DMS153 treated with DMSO at 0.1 percent for 48 hours (cell line): Measurements from ENCODE around the gene NDUFB10.
"Not testable (repeated sequence)": the region's sequence is repeated elsewhere in the genome, so short reads cannot be mapped to it uniquely, and the experiment has no call there.

Source experiments
- DNase-seq: peaks from one replicate; lab custom pipeline; 2025; ENCODE audit not compliant: unreplicated experiment; lab: John Stamatoyannopoulos, UW

Gene NDUFB10

DNA sequence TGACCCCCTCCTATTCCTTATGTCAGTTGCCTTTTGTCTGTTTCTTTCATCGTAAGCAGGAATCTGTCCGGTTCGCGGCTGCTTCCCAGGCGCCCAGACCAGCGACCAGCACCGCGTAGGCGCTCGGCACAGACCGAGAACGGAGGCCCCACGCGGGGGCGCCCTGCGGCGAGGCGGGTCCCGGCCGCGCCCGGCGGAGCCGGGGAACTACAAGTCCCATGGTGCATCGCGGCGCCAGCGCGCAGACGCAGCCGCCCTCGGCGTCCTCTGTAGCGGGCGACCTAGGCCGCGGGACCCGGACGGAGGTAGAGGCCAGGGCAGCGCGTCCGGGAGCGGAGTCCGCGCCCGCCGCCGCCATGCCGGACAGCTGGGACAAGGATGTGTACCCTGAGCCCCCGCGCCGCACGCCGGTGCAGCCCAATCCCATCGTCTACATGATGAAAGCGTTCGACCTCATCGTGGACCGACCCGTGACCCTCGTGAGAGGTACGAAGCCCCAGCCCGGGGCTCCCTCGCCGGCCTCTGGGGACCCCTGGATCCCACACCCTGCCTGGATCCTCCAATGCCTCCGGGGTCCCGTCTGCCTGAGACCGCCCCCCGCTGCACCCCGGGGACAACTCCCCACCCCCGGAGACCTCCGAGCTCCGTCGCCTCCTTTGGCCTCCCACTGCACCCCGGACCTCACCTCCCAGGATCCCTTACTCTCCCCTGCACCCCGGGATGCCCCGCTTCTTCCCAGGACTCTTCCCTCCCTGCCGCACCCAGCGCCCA, at the start of gene NDUFB10:
Gene NDUFB10 (plus strand): TSS at position 270 of the 771 bp plus-strand sequence. CDS start 87 bp downstream, at position 357.
- DNase-seq: peak; percentile 72

- DNase-seq: peak; percentile 74
Observed at GRCh38 chr16:1909561-1910231, 49.6 kb upstream of the NDUFB10 start.

- DNase-seq: no peak
Observed at GRCh38 chr16:1911467-1912214, 47.7 kb upstream of the NDUFB10 start.

GRCh38 chr16:1912215-1912543, 47.2 kb upstream of the NDUFB10 start:
- DNase-seq: no peak

DNA sequence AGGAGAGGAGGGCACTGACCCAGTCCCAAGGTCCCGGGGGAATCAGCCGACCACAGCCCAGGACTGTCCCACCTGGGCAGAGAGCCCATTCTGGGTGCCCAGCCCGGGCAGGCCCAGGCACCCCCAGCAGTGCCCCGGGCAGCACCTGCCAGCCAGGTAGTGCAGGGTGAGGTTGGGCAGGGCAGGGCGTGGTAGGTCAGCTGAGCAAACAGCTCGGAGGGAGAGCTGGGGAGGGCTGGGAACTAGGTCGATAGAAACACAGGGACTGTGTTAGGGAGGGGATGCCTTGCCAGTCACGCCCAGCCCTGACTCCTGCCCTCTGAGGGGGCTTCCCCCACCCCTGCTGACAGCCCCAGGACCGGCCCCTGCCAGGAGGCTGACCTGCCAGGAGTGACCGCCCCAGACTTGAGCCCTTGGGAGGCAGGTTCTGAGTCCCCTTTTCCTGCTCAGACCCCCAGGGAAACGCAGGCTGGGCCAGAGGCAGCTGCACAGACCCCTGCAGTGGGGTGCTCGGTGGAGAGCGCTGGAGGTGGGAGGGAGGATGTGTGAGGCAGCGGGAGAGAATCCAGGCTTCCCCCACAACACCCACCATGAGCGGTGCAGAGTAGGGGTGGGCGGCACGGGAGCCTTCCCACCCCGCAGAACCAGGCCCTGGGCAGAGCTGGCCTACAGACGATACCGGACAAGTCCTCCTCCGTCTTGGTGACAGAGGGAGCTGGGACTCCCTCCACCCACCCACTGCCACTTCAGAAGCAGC, 45.8 kb upstream of the NDUFB10 start:
- DNase-seq: peak; percentile 87

GRCh38 chr16:1914084-1914608, 45.2 kb upstream of the NDUFB10 start:
- DNase-seq: no peak

GRCh38 chr16:1914988-1915387, 44.4 kb upstream of the NDUFB10 start:
- no peak for DNase-seq

- DNase-seq: no peak
Observed at GRCh38 chr16:1915732-1916639, 43.4 kb upstream of the NDUFB10 start.

DNA sequence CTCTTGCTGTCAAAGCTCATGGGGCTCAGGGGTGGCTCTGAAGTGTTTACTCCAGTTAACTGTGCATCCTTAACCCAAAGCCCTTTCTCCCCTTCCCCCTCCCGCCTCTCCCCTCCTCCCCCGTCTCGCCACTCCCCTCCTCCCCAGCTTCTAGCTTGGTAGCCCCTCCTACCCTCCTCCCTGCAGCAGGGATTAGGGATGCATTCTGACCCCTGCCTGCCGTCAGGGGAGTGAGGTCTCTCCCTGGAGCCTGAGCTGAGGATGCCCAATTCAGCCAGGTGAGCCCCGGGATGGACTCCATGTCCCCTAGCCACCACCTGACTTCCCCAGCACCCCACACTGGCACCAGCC, 42.7 kb upstream of the NDUFB10 start:
- no peak for DNase-seq

GRCh38 chr16:1917056-1917664, 42.2 kb upstream of the NDUFB10 start:
- DNase-seq: no peak

DNA sequence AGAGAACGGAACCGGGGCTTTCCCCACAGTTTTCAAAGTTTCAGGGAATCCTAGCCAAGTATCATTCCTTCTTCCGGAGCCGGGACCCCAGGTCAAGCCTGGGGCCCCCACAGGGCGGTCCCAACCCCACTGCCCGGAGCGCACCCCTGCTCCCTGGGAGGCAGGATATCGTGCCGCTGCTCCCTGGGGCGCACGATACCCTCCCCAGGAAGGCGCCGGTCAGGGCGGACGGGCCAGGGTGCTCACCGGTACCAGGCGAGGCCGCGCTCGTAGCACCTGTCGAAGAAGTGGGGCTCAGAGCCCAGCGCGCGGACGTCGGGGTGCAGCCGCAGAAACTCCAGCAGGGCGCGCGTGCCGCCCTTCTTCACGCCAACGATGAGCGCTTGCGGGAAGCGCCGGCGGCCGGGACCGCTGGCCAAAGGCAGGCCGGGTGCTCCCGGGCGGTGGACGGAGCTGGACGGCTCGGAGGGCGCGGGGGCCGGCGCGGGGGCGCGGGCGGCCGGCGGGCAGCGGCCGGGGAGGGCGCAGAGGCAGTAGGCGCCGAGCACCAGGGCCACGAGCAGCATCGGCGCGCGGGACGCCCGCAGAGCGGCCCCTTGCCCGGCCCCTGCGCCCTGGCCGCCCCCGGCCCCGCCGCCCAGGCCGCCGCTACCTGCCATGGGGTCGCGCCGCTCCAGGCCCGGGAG, 41.5 kb upstream of the NDUFB10 start:
- DNase-seq: no peak

DNA sequence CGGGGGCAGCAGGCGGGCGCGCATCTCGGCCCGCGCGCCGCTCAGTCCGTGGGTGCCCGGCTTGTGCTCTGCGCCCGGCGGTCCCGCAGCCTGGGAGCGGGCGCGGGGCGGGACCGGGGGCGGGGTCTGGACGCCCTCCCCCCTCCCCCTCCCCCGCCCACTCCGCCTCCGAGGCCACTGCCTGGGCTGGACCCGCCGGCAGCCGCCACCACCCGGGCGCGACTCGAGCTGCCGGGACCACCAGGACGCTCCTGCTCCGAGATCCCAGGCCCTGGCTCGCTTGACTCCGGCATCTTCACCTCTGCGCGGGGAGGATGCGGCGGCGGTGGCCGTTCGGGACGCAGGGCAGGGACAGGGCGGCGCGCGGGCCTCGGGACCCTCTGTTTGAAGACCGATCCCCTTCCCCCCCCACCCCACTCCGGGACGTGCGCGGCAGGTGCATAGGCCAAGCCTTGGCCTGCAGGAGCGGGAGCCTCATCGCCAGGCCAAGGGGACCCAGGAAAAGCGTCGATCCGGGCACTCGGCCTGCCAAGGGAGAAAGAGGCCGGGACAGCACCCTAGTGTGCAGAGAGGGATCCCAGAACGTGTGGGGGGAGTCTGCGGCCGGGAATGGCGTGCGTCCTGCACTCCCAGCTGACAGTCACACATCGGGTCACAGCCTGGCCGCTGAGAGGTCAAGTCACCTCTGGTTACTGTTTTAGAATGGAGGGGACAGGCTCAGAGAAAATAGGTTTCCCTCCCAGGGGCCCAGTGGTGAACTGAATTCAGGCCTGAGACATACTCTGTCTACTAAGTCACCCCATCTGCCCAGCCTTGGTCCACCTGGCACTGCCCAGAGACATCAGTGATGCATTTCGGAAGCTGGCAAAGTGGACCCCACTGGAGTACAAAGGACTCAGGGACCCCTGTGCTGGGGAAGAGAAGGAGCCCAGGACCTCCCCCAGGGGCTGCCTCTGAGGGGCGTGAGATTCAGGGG, 40.7 kb upstream of the NDUFB10 start, which contains the start of gene HS3ST6:
Gene HS3ST6 (minus strand): TSS at position 65 of the 976 bp plus-strand sequence. CDS start 92 bp downstream, outside the sequence.
- no peak for DNase-seq

- DNase-seq: no peak
Observed at GRCh38 chr16:1919327-1919998, 39.9 kb upstream of the NDUFB10 start.

DNA sequence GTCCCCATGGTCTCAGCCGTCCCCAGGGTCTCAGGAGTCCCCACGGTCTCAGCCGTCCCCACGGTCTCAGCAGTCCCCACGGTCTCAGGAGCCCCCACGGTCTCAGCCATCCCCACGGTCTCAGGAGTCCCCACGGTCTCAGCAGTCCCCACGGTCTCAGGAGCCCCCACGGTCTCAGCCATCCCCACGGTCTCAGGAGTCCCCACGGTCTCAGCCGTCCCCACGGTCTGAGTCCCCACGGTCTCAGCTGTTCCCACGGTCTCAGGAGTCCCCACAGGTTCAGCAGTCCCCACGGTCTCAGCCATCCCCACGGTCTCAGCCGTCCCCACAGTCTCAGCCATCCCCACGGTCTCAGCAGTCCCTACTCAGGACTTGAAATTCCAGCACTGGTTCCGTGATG, 39.2 kb upstream of the NDUFB10 start:
- DNase-seq: not testable (repeated sequence)

DNA sequence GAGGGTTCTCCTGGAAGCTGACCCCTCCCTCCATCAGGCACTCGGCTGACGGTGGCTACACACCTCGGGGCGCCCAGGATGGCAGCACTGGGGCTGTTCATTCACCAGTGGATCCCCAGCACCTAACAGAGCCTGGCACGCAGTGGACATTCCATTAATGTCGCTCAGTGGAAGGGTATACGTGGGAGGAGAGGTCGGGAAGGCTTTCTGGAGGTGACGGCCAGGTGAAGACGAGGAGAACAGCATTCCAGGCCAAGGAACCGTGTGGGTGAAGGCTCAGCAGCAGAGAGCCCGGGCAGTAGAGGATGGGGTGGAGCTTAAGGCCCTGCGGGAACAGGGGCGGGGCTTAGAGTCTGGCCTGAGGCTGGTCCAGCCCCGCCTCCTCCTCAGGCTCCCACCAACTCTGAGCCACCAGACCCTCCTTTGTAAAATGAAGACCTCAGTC, 38.6 kb upstream of the NDUFB10 start:
- DNase-seq: no peak

GRCh38 chr16:1922357-1922756, 37.0 kb upstream of the NDUFB10 start:
- no peak for DNase-seq
